WTC11 (cell line): ENCODE results near the gene ZNF8. TPM values are rescaled to one million over a fixed set of nuclear protein-coding genes. Genes with fewer than 3 reads are reported as not detected.
"Not testable (repeated sequence)": the region's sequence is repeated elsewhere in the genome, so short reads cannot be mapped to it uniquely, and the experiment has no call there.

Experiments used
- ATAC-seq: fragments of 200-7000 bp; cut with Tn5 transposase; 2 replicates; pipeline ENCODE4 v1.10.0; 2021; ENCODE audit warnings: mild to moderate bottlenecking, moderate library complexity
- CTCF ChIA-PET: fragments of 300-600 bp; sonication (Branson Sonifier 250); formaldehyde crosslinking; loops from one replicate; lab custom pipeline; 2021; ENCODE audit warnings: antibody characterized with exemption; lab: Charles Lee
- POLR2A ChIA-PET: fragments of 350-600 bp; sonication (Branson Sonifier 250); formaldehyde crosslinking; loops from one replicate; lab custom pipeline; 2021; ENCODE audit warnings: antibody characterized with exemption; lab: Charles Lee
- DNase-seq: peaks from one replicate; pipeline ENCODE4 v3.0.0; 2021; ENCODE audit warnings: low spot score
- H3K27ac Mint-ChIP-seq: 2 replicates; pipeline ENCODE4 v1.8.0; 2021; ENCODE audit warnings: mixed read lengths
- H3K27me3 Mint-ChIP-seq: 2 replicates; pipeline ENCODE4 v1.8.0; 2021; ENCODE audit warnings: low read depth, mild to moderate bottlenecking, moderate library complexity, mixed read lengths
- H3K36me3 Mint-ChIP-seq: 2 replicates; pipeline ENCODE4 v1.8.0; 2021; ENCODE audit warnings: mixed read lengths
- H3K4me1 Mint-ChIP-seq: 2 replicates; pipeline ENCODE4 v1.8.0; 2022; ENCODE audit warnings: mixed read lengths
- H3K4me3 Mint-ChIP-seq: 2 replicates; pipeline ENCODE4 v1.8.0; 2021; ENCODE audit warnings: mild to moderate bottlenecking, moderate library complexity, mixed read lengths
- H3K9me3 Mint-ChIP-seq: 2 replicates; pipeline ENCODE4 v1.8.0; 2021; ENCODE audit warnings: mixed read lengths
- ATF1 ChIP-seq: sonication (generic); formaldehyde crosslinking; IDR thresholded peaks from 2 replicates; pipeline ENCODE4 v1.8.1; 2023; ENCODE audit warnings: mild to moderate bottlenecking, moderate library complexity, missing genetic modification reagents
- ATF2 ChIP-seq: sonication (generic); formaldehyde crosslinking; IDR thresholded peaks from 2 replicates; pipeline ENCODE4 v1.8.1; 2022; ENCODE audit warnings: low read depth, missing genetic modification reagents, borderline replicate concordance
- CDX4 ChIP-seq: fragments of 250-450 bp; sonication (Bioruptor Pico); IDR thresholded peaks from 2 replicates; pipeline ENCODE4 v1.9.0; 2021; ENCODE audit warnings: moderate library complexity, mild to moderate bottlenecking, inconsistent platforms, borderline replicate concordance
- EMX1 ChIP-seq: fragments of 250-450 bp; sonication (Bioruptor Pico); IDR thresholded peaks from 2 replicates; pipeline ENCODE4 v1.8.0; 2021; ENCODE audit warnings: mild to moderate bottlenecking
- GTF2I ChIP-seq: fragments of 250-450 bp; sonication (Bioruptor Pico); conservative IDR thresholded peaks from 2 replicates; pipeline ENCODE4 v1.4.0; 2021; ENCODE audit warnings: mild to moderate bottlenecking
- HMGA2 ChIP-seq: fragments of 250-450 bp; sonication (Bioruptor Pico); IDR thresholded peaks from 2 replicates; pipeline ENCODE4 v1.4.0; 2021; ENCODE audit warnings: mild to moderate bottlenecking, moderate library complexity
- PRRX2 ChIP-seq: fragments of 250-450 bp; sonication (Bioruptor Pico); IDR thresholded peaks from 2 replicates; pipeline ENCODE4 v1.8.0; 2021; ENCODE audit warnings: mild to moderate bottlenecking
- RELA ChIP-seq: sonication (generic); formaldehyde crosslinking; IDR thresholded peaks from 2 replicates; pipeline ENCODE4 v1.8.1; 2022; ENCODE audit warnings: missing genetic modification reagents, mild to moderate bottlenecking, borderline replicate concordance
- SMAD4 ChIP-seq: sonication (generic); formaldehyde crosslinking; IDR thresholded peaks from 2 replicates; pipeline ENCODE4 v1.8.0; 2022; ENCODE audit warnings: mild to moderate bottlenecking, missing genetic modification reagents
- SP1 ChIP-seq: sonication (generic); formaldehyde crosslinking; conservative IDR thresholded peaks from 2 replicates; pipeline ENCODE4 v1.8.1; 2022; ENCODE audit warnings: missing genetic modification reagents
- ZNF396 ChIP-seq: fragments of 250-450 bp; sonication (Bioruptor Pico); IDR thresholded peaks from 2 replicates; pipeline ENCODE4 v1.8.0; 2021; ENCODE audit warnings: mild to moderate bottlenecking, moderate library complexity, borderline replicate concordance
- ZNF425 ChIP-seq: fragments of 250-450 bp; sonication (Bioruptor Pico); conservative IDR thresholded peaks from 2 replicates; pipeline ENCODE4 v1.9.0; 2021; ENCODE audit warnings: mild to moderate bottlenecking
- total RNA-seq: library from RNA; stranded (reverse); gene quantifications from 3 replicates; pipeline ENCODE4 v1.2.3, GENCODE V29; 2021
- TF ChIP-seq, protein P1 (sequence below): sonication (generic); formaldehyde crosslinking; IDR thresholded peaks from 2 replicates; pipeline ENCODE4 v1.8.1; 2023; ENCODE audit warnings: mild to moderate bottlenecking, moderate library complexity, missing genetic modification reagents
- TF ChIP-seq, protein P2 (sequence below): sonication (generic); formaldehyde crosslinking; IDR thresholded peaks from 2 replicates; pipeline ENCODE4 v1.8.1; 2022; ENCODE audit warnings: missing genetic modification reagents, borderline replicate concordance

The ZNF8 gene
- total RNA-seq, 1 experiment from 2014 or later: 18.8 TPM

DNA sequence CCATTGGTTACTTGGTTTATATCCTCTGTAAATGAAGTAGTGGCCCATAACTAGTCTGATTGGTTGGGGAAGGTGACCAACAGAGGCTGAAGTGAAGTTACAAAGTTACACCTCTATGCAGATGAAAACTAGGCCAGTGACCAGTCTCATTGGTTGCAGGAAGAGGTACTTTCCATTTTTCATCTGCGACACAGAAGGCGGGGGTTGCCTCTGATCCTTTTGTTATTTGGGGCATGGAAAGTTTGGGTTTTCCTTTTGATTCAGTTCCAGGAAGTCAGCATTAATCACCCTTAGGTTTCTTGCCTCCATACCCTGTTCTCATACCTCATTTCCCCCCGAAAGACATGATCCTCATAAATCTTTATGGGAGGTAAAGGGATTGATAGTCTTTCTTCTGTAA lies 29.9 kb upstream of the ZNF8 start:
- TF ChIP-seq SP1 (no peak), HMGA2 (CRISPR knock-in tag) (no peak), GTF2I (no peak), ZNF396 (CRISPR knock-in tag) (no peak), ATF1 (CRISPR knock-in tag) (no peak)
- TF ChIP-seq, protein P1, sequence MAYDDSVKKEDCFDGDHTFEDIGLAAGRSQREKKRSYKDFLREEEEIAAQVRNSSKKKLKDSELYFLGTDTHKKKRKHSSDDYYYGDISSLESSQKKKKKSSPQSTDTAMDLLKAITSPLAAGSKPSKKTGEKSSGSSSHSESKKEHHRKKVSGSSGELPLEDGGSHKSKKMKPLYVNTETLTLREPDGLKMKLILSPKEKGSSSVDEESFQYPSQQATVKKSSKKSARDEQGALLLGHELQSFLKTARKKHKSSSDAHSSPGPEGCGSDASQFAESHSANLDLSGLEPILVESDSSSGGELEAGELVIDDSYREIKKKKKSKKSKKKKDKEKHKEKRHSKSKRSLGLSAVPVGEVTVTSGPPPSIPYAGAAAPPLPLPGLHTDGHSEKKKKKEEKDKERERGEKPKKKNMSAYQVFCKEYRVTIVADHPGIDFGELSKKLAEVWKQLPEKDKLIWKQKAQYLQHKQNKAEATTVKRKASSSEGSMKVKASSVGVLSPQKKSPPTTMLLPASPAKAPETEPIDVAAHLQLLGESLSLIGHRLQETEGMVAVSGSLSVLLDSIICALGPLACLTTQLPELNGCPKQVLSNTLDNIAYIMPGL (CRISPR knock-in tag): no peak
- Mint-ChIP-seq H3K27ac (no peak overlapping the region), H3K4me1 (no peaks in the 10 kb centered on the region), H3K4me3 (no peak overlapping the region), H3K9me3 (peaks cover 51% of the 10 kb centered on the region), H3K27me3 (peaks cover 11% of the 10 kb centered on the region), H3K36me3 (peaks cover 100% of the 10 kb centered on the region)
- no peak for ATAC-seq
- no peak for DNase-seq
- ChIA-PET POLR2A (no interaction called here), CTCF (no interaction called here)

- no peak for ATAC-seq
- DNase-seq: no peak
Observed at GRCh38 chr19:58252102-58252685, 26.6 kb upstream of the ZNF8 start.

GRCh38 chr19:58258259-58258658 lies 20.5 kb upstream of the ZNF8 start:
- POLR2A ChIA-PET, DNase-seq, H3K4me3 Mint-ChIP-seq, CTCF ChIA-PET, ATAC-seq, H3K27ac Mint-ChIP-seq: not testable (repeated sequence)
- Mint-ChIP-seq H3K27me3 (peaks cover 58% of the 10 kb centered on the region), H3K36me3 (peaks cover 100% of the 10 kb centered on the region), H3K9me3 (peaks cover 85% of the 10 kb centered on the region), H3K4me1 (peaks cover 11% of the 10 kb centered on the region; the same call in 1 of the 2 replicates)

More at GRCh38 chr19:58252102-58252685, 26.6 kb upstream of the ZNF8 start:
- no peak overlapping the region for H3K4me3 Mint-ChIP-seq
- no peak overlapping the region for H3K27ac Mint-ChIP-seq
- CTCF ChIA-PET: no interaction called here
- peaks cover 27% of the 10 kb centered on the region for H3K27me3 Mint-ChIP-seq
- peaks cover 11% of the 10 kb centered on the region; the same call in 1 of the 2 replicates for H3K4me1 Mint-ChIP-seq
- TF ChIP-seq ZNF425 (CRISPR knock-in tag): no peak
- no peak for TF ChIP-seq SMAD4 (CRISPR knock-in tag)
- no peak for TF ChIP-seq ATF1 (CRISPR knock-in tag)
- no peak for TF ChIP-seq ATF2 (CRISPR knock-in tag)
- TF ChIP-seq PRRX2: no peak
- TF ChIP-seq, protein P2, sequence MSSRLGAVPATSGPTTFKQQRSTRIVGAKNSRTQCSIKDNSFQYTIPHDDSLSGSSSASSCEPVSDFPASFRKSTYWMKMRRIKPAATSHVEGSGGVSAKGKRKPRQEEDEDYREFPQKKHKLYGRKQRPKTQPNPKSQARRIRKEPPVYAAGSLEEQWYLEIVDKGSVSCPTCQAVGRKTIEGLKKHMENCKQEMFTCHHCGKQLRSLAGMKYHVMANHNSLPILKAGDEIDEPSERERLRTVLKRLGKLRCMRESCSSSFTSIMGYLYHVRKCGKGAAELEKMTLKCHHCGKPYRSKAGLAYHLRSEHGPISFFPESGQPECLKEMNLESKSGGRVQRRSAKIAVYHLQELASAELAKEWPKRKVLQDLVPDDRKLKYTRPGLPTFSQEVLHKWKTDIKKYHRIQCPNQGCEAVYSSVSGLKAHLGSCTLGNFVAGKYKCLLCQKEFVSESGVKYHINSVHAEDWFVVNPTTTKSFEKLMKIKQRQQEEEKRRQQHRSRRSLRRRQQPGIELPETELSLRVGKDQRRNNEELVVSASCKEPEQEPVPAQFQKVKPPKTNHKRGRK (CRISPR knock-in tag): no peak
- TF ChIP-seq CDX4 (CRISPR knock-in tag): no peak
- no peak for TF ChIP-seq GTF2I
- no peak for TF ChIP-seq RELA (CRISPR knock-in tag)
- no peak for TF ChIP-seq EMX1 (CRISPR knock-in tag)
- H3K9me3 Mint-ChIP-seq: peaks cover 78% of the 10 kb centered on the region
- H3K36me3 Mint-ChIP-seq: peaks cover 100% of the 10 kb centered on the region
- POLR2A ChIA-PET: no interaction called here
